A673 (cell line): ENCODE measurements around the gene EPHA6. TPM values are rescaled to one million over a fixed set of nuclear protein-coding genes. Genes with fewer than 3 reads are reported as not detected.

Experiments used
- BruUV-seq: library from RNA; stranded (reverse); fragments of 400-500 nt; replicated peaks from 2 replicates; lab custom pipeline; 2021; lab: Mats Ljungman, UMichigan
- CTCF ChIA-PET: fragments of 300-600 bp; sonication (Branson Sonifier 250); formaldehyde crosslinking; loops from one replicate; lab custom pipeline; 2022; ENCODE audit warnings: antibody characterized with exemption; lab: Charles Lee
- POLR2A ChIA-PET: fragments of 300-600 bp; sonication (Branson Sonifier 250); formaldehyde crosslinking; loops from one replicate; lab custom pipeline; 2022; ENCODE audit warnings: antibody characterized with exemption; ENCODE audit not compliant: low non-redundant PET; lab: Charles Lee
- DNase-seq: peaks from one replicate; pipeline ENCODE4 v3.0.0-alpha.2; 2015; ENCODE audit warnings: low spot score
- H3K27ac ChIP-seq: fragments of 200-600 bp; sonication (generic); 2 replicates; pipeline ENCODE4 v1.5.1; 2016; ENCODE audit warnings: mixed run types, low read depth, mild to moderate bottlenecking, mixed read lengths, antibody characterized with exemption, low read length; ENCODE audit not compliant: poor library complexity, severe bottlenecking
- H3K27me3 ChIP-seq: fragments of 200-600 bp; sonication (generic); replicated peaks from 2 replicates; pipeline ENCODE4 v1.6.1; 2017; ENCODE audit warnings: mixed run types, low read depth, mild to moderate bottlenecking, mixed read lengths, antibody characterized with exemption, low read length; ENCODE audit not compliant: insufficient read depth, poor library complexity
- H3K36me3 ChIP-seq: fragments of 200-600 bp; sonication (generic); 2 replicates; pipeline ENCODE4 v1.6.1; 2016; ENCODE audit warnings: mixed run types, mild to moderate bottlenecking, mixed read lengths, antibody characterized with exemption, low read length; ENCODE audit not compliant: insufficient read depth, poor library complexity, severe bottlenecking
- H3K4me1 ChIP-seq: fragments of 200-600 bp; sonication (generic); 2 replicates; pipeline ENCODE4 v1.6.1; 2017; ENCODE audit warnings: mixed run types, mild to moderate bottlenecking, mixed read lengths, antibody characterized with exemption, low read length; ENCODE audit not compliant: insufficient read depth, poor library complexity, severe bottlenecking
- H3K4me3 ChIP-seq: fragments of 200-600 bp; sonication (generic); 2 replicates; pipeline ENCODE4 v1.5.1; 2016; ENCODE audit warnings: low read depth, mixed run types, mild to moderate bottlenecking, mixed read lengths, low read length; ENCODE audit not compliant: poor library complexity, severe bottlenecking
- H3K9me3 ChIP-seq: fragments of 200-600 bp; sonication (generic); 2 replicates; pipeline ENCODE4 v1.6.1; 2016; ENCODE audit warnings: mixed run types, low read depth, mild to moderate bottlenecking, mixed read lengths, antibody characterized with exemption, low read length; ENCODE audit not compliant: poor library complexity, severe bottlenecking
- CTCF ChIP-seq: fragments of 300-800, 200-600 bp; sonication (generic); conservative IDR thresholded peaks from 2 replicates; pipeline ENCODE4 v1.5.1; 2017; ENCODE audit warnings: low read depth, mild to moderate bottlenecking, antibody characterized with exemption, low read length, moderate library complexity, mixed read lengths
- EZH2 ChIP-seq: fragments of 200-600 bp; sonication (generic); IDR thresholded peaks from 2 replicates; pipeline ENCODE4 v1.6.1; 2017; ENCODE audit warnings: borderline replicate concordance, low read depth, mild to moderate bottlenecking, mixed read lengths, antibody characterized with exemption, low read length; ENCODE audit not compliant: poor library complexity, severe bottlenecking
- intact Hi-C: fragments of 100-400 bp; cut with micrococcal nuclease; formaldehyde crosslinking; loops from one replicate; pipeline ENCODE4 v1.10.0; 2022; ENCODE audit not compliant: unreplicated experiment
- total RNA-seq: library from RNA; stranded (reverse); gene quantifications from 2 replicates; pipeline ENCODE4 v1.2.3, GENCODE V29; 2021

The EPHA6 gene
- total RNA-seq, 1 experiment from 2014 or later, result not detected

- intact Hi-C loops, result no loop called here
- TF ChIP-seq EZH2 (no peak), CTCF (no peak)
- BruUV-seq, result no TSS peak
- CTCF ChIA-PET, result no interaction called here
- Histone ChIP-seq H3K27ac (no peak overlapping the region), H3K27me3 (no peaks in the 10 kb centered on the region), H3K36me3 (no peaks in the 10 kb centered on the region), H3K4me1 (no peaks in the 10 kb centered on the region), H3K9me3 (no peaks in the 10 kb centered on the region), H3K4me3 (no peak overlapping the region)
- POLR2A ChIA-PET, result no interaction called here
- no peak for DNase-seq
Measured at GRCh38 chr3:97245201-97245910, 431.0 kb downstream of the EPHA6 start.

GRCh38 chr3:97256060-97256459, 441.7 kb downstream of the EPHA6 start:
- Histone ChIP-seq H3K27ac (no peak overlapping the region), H3K36me3 (no peaks in the 10 kb centered on the region), H3K27me3 (no peaks in the 10 kb centered on the region), H3K9me3 (peaks cover 2% of the 10 kb centered on the region), H3K4me3 (no peak overlapping the region), H3K4me1 (no peaks in the 10 kb centered on the region)
- POLR2A ChIA-PET, result no interaction called here
- TF ChIP-seq EZH2, result no peak
- no peak for TF ChIP-seq CTCF
- DNase-seq, result no peak
- CTCF ChIA-PET, result no interaction called here
- intact Hi-C loops, result no loop called here
- no TSS peak for BruUV-seq

- DNase-seq, result no peak
- BruUV-seq, result no TSS peak
- POLR2A ChIA-PET, result no interaction called here
Measured at GRCh38 chr3:97257942-97258697, 443.7 kb downstream of the EPHA6 start.

More at GRCh38 chr3:97257942-97258697, 443.7 kb downstream of the EPHA6 start:
- TF ChIP-seq EZH2 (no peak), CTCF (no peak)
- Histone ChIP-seq H3K4me1 (no peaks in the 10 kb centered on the region), H3K27me3 (no peaks in the 10 kb centered on the region), H3K9me3 (peaks cover 2% of the 10 kb centered on the region), H3K27ac (no peak overlapping the region), H3K4me3 (no peak overlapping the region), H3K36me3 (no peaks in the 10 kb centered on the region)
- CTCF ChIA-PET, result no interaction called here
- intact Hi-C loops, result no loop called here
